PC-3 (cell line): ENCODE measurements around the gene SERPINB8. TPM values are rescaled to one million over a fixed set of nuclear protein-coding genes. Genes with fewer than 3 reads are reported as not detected.

Experiments used
- ATAC-seq: fragments of 200-7000 bp; cut with Tn5 transposase; 2 replicates; pipeline ENCODE4 v1.9.1; 2020; ENCODE audit warnings: mild to moderate bottlenecking, moderate library complexity
- BruUV-seq: library from RNA; stranded (reverse); fragments of 400-500 nt; replicated peaks from 2 replicates; lab custom pipeline; 2021; lab: Mats Ljungman, UMichigan
- CTCF ChIA-PET: fragments of 300-600 bp; sonication (Branson Sonifier 250); formaldehyde crosslinking; loops from one replicate; lab custom pipeline; 2022; ENCODE audit warnings: antibody characterized with exemption; lab: Charles Lee
- POLR2A ChIA-PET: fragments of 300-600 bp; sonication (Branson Sonifier 250); formaldehyde crosslinking; loops from one replicate; lab custom pipeline; 2022; ENCODE audit warnings: antibody characterized with exemption; ENCODE audit not compliant: unreplicated experiment; lab: Charles Lee
- DNase-seq: peaks from one replicate; pipeline ENCODE4 v3.0.0-alpha.2; 2015
- H2AFZ ChIP-seq: fragments of 300-600 bp; sonication (generic); 2 replicates; pipeline ENCODE4 v1.6.0; 2016; ENCODE audit warnings: antibody characterized with exemption, low read length
- H3F3A ChIP-seq: fragments of 300-600 bp; sonication (generic); one replicate; pipeline ENCODE4 v1.6.0; 2017; ENCODE audit warnings: antibody characterized with exemption, low read length, control low read depth, mild to moderate bottlenecking; ENCODE audit not compliant: unreplicated experiment
- H3K27ac ChIP-seq: fragments of 300-600 bp; sonication (generic); 2 replicates; pipeline ENCODE4 v1.5.1; 2016; ENCODE audit warnings: mild to moderate bottlenecking, low read length
- H3K27me3 ChIP-seq: fragments of 300-600 bp; sonication (generic); 2 replicates; pipeline ENCODE4 v1.6.1; 2016; ENCODE audit warnings: low read length, mixed read lengths
- H3K36me3 ChIP-seq: fragments of 300-600 bp; sonication (generic); 2 replicates; pipeline ENCODE4 v1.6.1; 2016; ENCODE audit warnings: low read depth, mixed run types, low read length, mixed read lengths
- H3K4me1 ChIP-seq: fragments of 300-600 bp; sonication (generic); 2 replicates; pipeline ENCODE4 v1.5.1; 2016; ENCODE audit warnings: low read length; ENCODE audit not compliant: insufficient read depth
- H3K4me2 ChIP-seq: fragments of 300-600 bp; sonication (generic); 2 replicates; pipeline ENCODE4 v1.6.0; 2016; ENCODE audit warnings: low read length
- H3K4me3 ChIP-seq: fragments of 300-600 bp; sonication (generic); 2 replicates; pipeline ENCODE4 v1.5.1; 2016; ENCODE audit warnings: mild to moderate bottlenecking, low read length, mixed read lengths
- H3K79me2 ChIP-seq: fragments of 300-600 bp; sonication (generic); 2 replicates; pipeline ENCODE4 v1.6.1; 2017; ENCODE audit warnings: low read length, mixed read lengths
- H3K9ac ChIP-seq: fragments of 300-600 bp; sonication (generic); 2 replicates; pipeline ENCODE4 v1.6.0; 2016; ENCODE audit warnings: mild to moderate bottlenecking, low read length
- H3K9me2 ChIP-seq: fragments of 300-600 bp; sonication (generic); replicated peaks from 2 replicates; pipeline ENCODE4 v1.6.1; 2016; ENCODE audit warnings: mixed run types, low read length, mixed read lengths
- H3K9me3 ChIP-seq: fragments of 300-600 bp; sonication (generic); 2 replicates; pipeline ENCODE4 v1.6.1; 2016; ENCODE audit warnings: low read length, mixed read lengths
- H4K20me1 ChIP-seq: fragments of 300-600 bp; sonication (generic); 2 replicates; pipeline ENCODE4 v1.6.1; 2016; ENCODE audit warnings: low read length, mixed read lengths
- EZH2 ChIP-seq: fragments of 300-600 bp; sonication (generic); IDR thresholded peaks from one replicate; pipeline ENCODE4 v1.6.1; 2017; ENCODE audit warnings: antibody characterized with exemption, mild to moderate bottlenecking, low read length; ENCODE audit not compliant: unreplicated experiment
- EZH2phosphoT487 ChIP-seq: fragments of 300-600 bp; sonication (generic); IDR thresholded peaks from 2 replicates; pipeline ENCODE4 v1.6.1; 2018; ENCODE audit warnings: mild to moderate bottlenecking, antibody characterized with exemption, low read length, borderline replicate concordance
- intact Hi-C: fragments of 100-400 bp; cut with micrococcal nuclease; formaldehyde crosslinking; loops from 2 replicates; pipeline ENCODE4 v1.9.0; 2023
- total RNA-seq: library from RNA; depleted of rRNA; stranded (reverse); fragments of >200 nt; gene quantifications from 2 replicates; pipeline ENCODE4 v1.2.3, GENCODE V29; 2014
- TF ChIP-seq, protein P1 (sequence below): fragments of 300-600 bp; sonication (generic); conservative IDR thresholded peaks from 2 replicates; pipeline ENCODE4 v1.5.1; 2017; ENCODE audit warnings: antibody characterized with exemption, low read depth, mild to moderate bottlenecking, low read length

The SERPINB8 gene
- total RNA-seq, 1 experiment from 2014 or later: 21.1 TPM

DNA sequence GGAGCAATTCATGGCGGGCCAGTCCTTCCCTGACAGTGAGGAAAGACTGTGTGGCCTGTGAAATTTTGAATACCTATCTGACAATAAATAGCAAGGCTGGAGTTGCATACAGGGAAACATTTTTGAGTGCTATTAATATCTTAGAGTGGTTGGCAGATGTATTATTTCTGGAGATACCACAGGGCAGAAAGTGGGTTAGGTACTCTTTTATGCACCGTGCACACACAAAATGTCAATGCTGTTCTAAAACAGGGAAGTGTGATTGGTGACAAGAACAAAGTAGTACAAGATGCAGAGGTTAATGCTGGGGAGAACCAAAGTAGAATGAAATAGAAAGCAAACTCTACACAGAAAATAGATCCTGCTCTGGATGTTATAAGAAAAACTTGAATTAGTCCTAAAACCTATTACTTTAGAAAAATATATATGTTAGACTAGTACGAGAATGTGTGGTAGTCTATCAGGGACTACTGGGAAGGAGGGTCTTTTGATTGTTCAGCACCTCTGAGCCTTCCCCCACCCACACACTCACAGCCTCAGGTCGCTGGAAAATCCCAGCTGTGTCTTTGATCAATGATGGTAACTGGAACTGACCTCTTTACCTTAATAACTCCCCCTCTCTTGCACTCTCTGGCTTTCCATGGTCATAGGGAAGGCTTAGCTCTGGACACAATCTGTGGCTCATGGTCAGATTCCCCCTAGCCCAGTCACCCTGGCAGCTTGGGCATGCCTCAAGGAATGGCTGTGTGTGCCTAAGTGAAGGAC, 58.2 kb downstream of the SERPINB8 start:
- CTCF ChIA-PET: no interaction called here

DNA sequence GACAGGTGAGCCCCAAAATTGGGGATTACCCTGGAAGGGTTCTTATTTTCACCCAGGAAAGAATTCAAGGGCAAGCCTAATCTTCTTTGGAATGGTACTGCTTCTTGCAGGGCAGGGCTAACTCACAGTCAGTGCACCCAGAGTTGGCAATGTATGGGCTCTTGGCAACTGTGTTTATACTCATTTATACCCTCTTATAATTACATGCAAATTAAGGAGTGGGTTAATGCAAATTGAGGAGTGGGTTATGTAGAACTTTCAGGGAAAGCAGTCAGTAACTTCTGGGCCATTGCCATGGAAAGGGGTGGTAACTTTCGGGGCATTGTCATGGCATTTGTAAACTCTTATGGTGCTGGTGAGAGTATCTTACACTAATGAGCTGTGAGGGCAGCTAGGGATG, 59.2 kb downstream of the SERPINB8 start:
- CTCF ChIA-PET: no interaction called here
- Histone ChIP-seq H3K4me3 (no peak overlapping the region), H3K4me1 (no peaks in the 10 kb centered on the region), H3K4me2 (no peak overlapping the region), H3K27me3 (peaks cover 47% of the 10 kb centered on the region), H3F3A (no peaks in the 10 kb centered on the region), H3K9me3 (no peaks in the 10 kb centered on the region), H3K36me3 (no peaks in the 10 kb centered on the region), H3K79me2 (no peaks in the 10 kb centered on the region), H3K9ac (no peak overlapping the region), H4K20me1 (no peaks in the 10 kb centered on the region), H3K9me2 (no peaks in the 10 kb centered on the region), H2AFZ (no peak overlapping the region), H3K27ac (no peak overlapping the region)
- intact Hi-C loops: no loop called here
- no peak for DNase-seq
- TF ChIP-seq EZH2phosphoT487 (no peak), EZH2 (no peak)
- TF ChIP-seq, protein P1, sequence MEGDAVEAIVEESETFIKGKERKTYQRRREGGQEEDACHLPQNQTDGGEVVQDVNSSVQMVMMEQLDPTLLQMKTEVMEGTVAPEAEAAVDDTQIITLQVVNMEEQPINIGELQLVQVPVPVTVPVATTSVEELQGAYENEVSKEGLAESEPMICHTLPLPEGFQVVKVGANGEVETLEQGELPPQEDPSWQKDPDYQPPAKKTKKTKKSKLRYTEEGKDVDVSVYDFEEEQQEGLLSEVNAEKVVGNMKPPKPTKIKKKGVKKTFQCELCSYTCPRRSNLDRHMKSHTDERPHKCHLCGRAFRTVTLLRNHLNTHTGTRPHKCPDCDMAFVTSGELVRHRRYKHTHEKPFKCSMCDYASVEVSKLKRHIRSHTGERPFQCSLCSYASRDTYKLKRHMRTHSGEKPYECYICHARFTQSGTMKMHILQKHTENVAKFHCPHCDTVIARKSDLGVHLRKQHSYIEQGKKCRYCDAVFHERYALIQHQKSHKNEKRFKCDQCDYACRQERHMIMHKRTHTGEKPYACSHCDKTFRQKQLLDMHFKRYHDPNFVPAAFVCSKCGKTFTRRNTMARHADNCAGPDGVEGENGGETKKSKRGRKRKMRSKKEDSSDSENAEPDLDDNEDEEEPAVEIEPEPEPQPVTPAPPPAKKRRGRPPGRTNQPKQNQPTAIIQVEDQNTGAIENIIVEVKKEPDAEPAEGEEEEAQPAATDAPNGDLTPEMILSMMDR: no peak
- POLR2A ChIA-PET: no interaction called here
- no TSS peak for BruUV-seq
- no peak for ATAC-seq

More for the DNA sequence above, 58.2 kb downstream of the SERPINB8 start:
- TF ChIP-seq EZH2 (no peak), EZH2phosphoT487 (no peak)
- TF ChIP-seq, protein P1: no peak
- POLR2A ChIA-PET: no interaction called here
- H4K20me1 ChIP-seq: no peaks in the 10 kb centered on the region
- DNase-seq (no peak), ATAC-seq (no peak)
- no peak overlapping the region for H2AFZ ChIP-seq
- intact Hi-C loops: no loop called here
- no peaks in the 10 kb centered on the region for H3K36me3 ChIP-seq
- no peaks in the 10 kb centered on the region for H3K9me2 ChIP-seq
- no peak overlapping the region for H3K27ac ChIP-seq
- no peaks in the 10 kb centered on the region for H3K9me3 ChIP-seq
- H3K27me3 ChIP-seq: peaks cover 39% of the 10 kb centered on the region
- BruUV-seq: no TSS peak
- H3K9ac ChIP-seq: no peak overlapping the region
- no peak overlapping the region for H3K4me3 ChIP-seq
- H3K4me1 ChIP-seq: no peaks in the 10 kb centered on the region
- no peak overlapping the region for H3K4me2 ChIP-seq
- no peaks in the 10 kb centered on the region for H3F3A ChIP-seq
- no peaks in the 10 kb centered on the region for H3K79me2 ChIP-seq

DNA sequence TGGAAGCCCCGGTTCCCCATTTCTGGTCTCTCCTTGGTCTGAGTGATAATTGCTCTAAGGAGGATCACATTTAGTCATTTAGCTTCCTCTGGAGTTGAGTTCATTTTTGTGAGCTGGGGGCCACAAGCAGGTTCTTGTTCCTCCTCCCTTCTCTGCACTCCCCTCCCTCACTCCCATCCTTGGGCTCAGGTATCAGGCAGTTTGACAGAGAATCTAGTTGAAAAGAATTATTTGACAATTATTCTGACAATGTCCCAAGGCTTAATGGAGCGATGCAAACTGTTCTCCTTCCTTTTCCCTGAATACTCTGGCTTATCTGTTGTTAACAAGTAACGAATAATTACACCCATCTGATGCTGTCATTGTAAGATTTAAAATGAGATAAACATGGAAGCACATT, 61.5 kb downstream of the SERPINB8 start:
- H3K36me3 ChIP-seq: no peaks in the 10 kb centered on the region
- H3K4me2 ChIP-seq: no peak overlapping the region
- H2AFZ ChIP-seq: no peak overlapping the region
- no peaks in the 10 kb centered on the region for H3F3A ChIP-seq
- no peak for DNase-seq
- H4K20me1 ChIP-seq: no peaks in the 10 kb centered on the region
- no peak for ATAC-seq
- H3K4me3 ChIP-seq: no peak overlapping the region
- no peaks in the 10 kb centered on the region for H3K9me3 ChIP-seq
- H3K27me3 ChIP-seq: peaks cover 63% of the 10 kb centered on the region
- no peak overlapping the region for H3K27ac ChIP-seq
- no peaks in the 10 kb centered on the region for H3K4me1 ChIP-seq
- no peak overlapping the region for H3K9ac ChIP-seq
- TF ChIP-seq EZH2phosphoT487 (no peak), EZH2 (no peak)
- TF ChIP-seq, protein P1: no peak
- no peaks in the 10 kb centered on the region for H3K79me2 ChIP-seq
- no TSS peak for BruUV-seq
- H3K9me2 ChIP-seq: no peaks in the 10 kb centered on the region
- ChIA-PET CTCF (no interaction called here), POLR2A (no interaction called here)
- intact Hi-C loops: no loop called here
